Measurements from ENCODE around the gene CLCF1. TPM values are rescaled to one million over a fixed set of nuclear protein-coding genes. Genes with fewer than 3 reads are reported as not detected.

CLCF1 gene
- total RNA-seq, 6 experiments from 2014 or later: 8.9 to 12.8 (median 10.5) TPM

GRCh38 chr11:67376063-67376820, 2.8 kb upstream of the CLCF1 start:
- no peaks in the 10 kb centered on the region; the same call in 1 of the 2 replicates for H3K36me3 Mint-ChIP-seq (ENCODE audit: low read depth)
- no peak overlapping the region for H3K4me3 Mint-ChIP-seq
- DNase-seq: no peak
- peaks cover 69% of the 10 kb centered on the region for H3K4me1 Mint-ChIP-seq (ENCODE audit: low read depth)
- H3K27ac Mint-ChIP-seq: peak overlapping the region; percentile 43
- no peak for TF ChIP-seq CTCF (IDR thresholded peaks at IDR 0.05)
- H3K27me3 Mint-ChIP-seq (ENCODE audit: insufficient read depth): peaks cover 5% of the 10 kb centered on the region
- no peaks in the 10 kb centered on the region for H3K9me3 Mint-ChIP-seq

GRCh38 chr11:67375320-67376055, 2.1 kb upstream of the CLCF1 start:
- no peak for DNase-seq
- H3K4me3 Mint-ChIP-seq: no peak overlapping the region
- peak overlapping the region; percentile 99 for H3K27ac Mint-ChIP-seq
- no peaks in the 10 kb centered on the region for H3K9me3 Mint-ChIP-seq
- no peaks in the 10 kb centered on the region; the same call in 1 of the 2 replicates for H3K36me3 Mint-ChIP-seq (ENCODE audit: low read depth)
- H3K27me3 Mint-ChIP-seq (ENCODE audit: insufficient read depth): peaks cover 5% of the 10 kb centered on the region; the same call in 1 of the 2 replicates
- no peak for TF ChIP-seq CTCF (IDR thresholded peaks at IDR 0.05)
- peaks cover 69% of the 10 kb centered on the region for H3K4me1 Mint-ChIP-seq (ENCODE audit: low read depth)

GRCh38 chr11:67374571-67375281, 1.3 kb upstream of the CLCF1 start:
- no peak for DNase-seq
- H3K27ac Mint-ChIP-seq: peak overlapping the region; percentile 99
- peaks cover 5% of the 10 kb centered on the region; the same call in 1 of the 2 replicates for H3K27me3 Mint-ChIP-seq (ENCODE audit: insufficient read depth)
- peaks cover 72% of the 10 kb centered on the region for H3K4me1 Mint-ChIP-seq (ENCODE audit: low read depth)
- peak overlapping the region; percentile 89 for H3K4me3 Mint-ChIP-seq
- TF ChIP-seq CTCF (IDR thresholded peaks at IDR 0.05): no peak
- no peaks in the 10 kb centered on the region for H3K9me3 Mint-ChIP-seq
- no peaks in the 10 kb centered on the region; the same call in 1 of the 2 replicates for H3K36me3 Mint-ChIP-seq (ENCODE audit: low read depth)

- Mint-ChIP-seq H3K27ac (peak overlapping the region; percentile 99), H3K27me3 (ENCODE audit: insufficient read depth) (peaks cover 5% of the 10 kb centered on the region; the same call in 1 of the 2 replicates), H3K4me3 (peak overlapping the region; percentile 89), H3K36me3 (ENCODE audit: low read depth) (no peaks in the 10 kb centered on the region; the same call in 1 of the 2 replicates), H3K4me1 (ENCODE audit: low read depth) (peaks cover 72% of the 10 kb centered on the region), H3K9me3 (no peaks in the 10 kb centered on the region)
- DNase-seq: peak; percentile 98
- TF ChIP-seq CTCF (IDR thresholded peaks at IDR 0.05): peak; percentile 74
Measured at GRCh38 chr11:67373648-67374570, 511 bp upstream of the CLCF1 start.

All from HFFc6 (cell line).